GM12878 (cell line): ENCODE results near the gene GUCY1A2.

Experiments used
- BCL11A ChIP-seq: IDR thresholded peaks from 2 replicates; pipeline ENCODE4 v1.6.1; 2011; ENCODE audit warnings: low read depth, low read length
- CTCF ChIP-seq, 3 experiments: IDR thresholded peaks in 2 of 3; conservative IDR thresholded peaks in 1 of 3; 2 replicates each; pipeline ENCODE4 v1.5.1; 2011; ENCODE audit warnings: low read depth in 3 of 3, low read length in 3 of 3, mild to moderate bottlenecking in 3 of 3, control low read depth in 2 of 3, moderate library complexity in 2 of 3, inconsistent platforms in 1 of 3, mixed read lengths in 1 of 3; ENCODE audit not compliant: control insufficient read depth in 2 of 3, insufficient read depth in 1 of 3; ENCODE audit errors: extremely low read depth in 1 of 3
- EED ChIP-seq: sonication (generic); IDR thresholded peaks from 2 replicates; pipeline ENCODE4 v1.6.1; 2016; ENCODE audit warnings: antibody characterized with exemption, low read depth
- EP300 ChIP-seq, 2 experiments: fragments of 150-350 bp in 1 of 2; IDR thresholded peaks; 2 replicates each; pipeline ENCODE4 v1.6.1; 2011 to 2012; ENCODE audit warnings: low read depth in 2 of 2, low read length in 2 of 2, borderline replicate concordance in 1 of 2, improper control_type of control experiment in 1 of 2, inconsistent platforms in 1 of 2; ENCODE audit not compliant: control insufficient read depth in 1 of 2
- EZH2 ChIP-seq: IDR thresholded peaks from 2 replicates; pipeline ENCODE4 v1.6.1; 2012; ENCODE audit warnings: low read depth, mild to moderate bottlenecking, control low read depth, inconsistent platforms, low read length, borderline replicate concordance; ENCODE audit not compliant: control insufficient read depth
- POLR2A ChIP-seq: IDR thresholded peaks from 2 replicates; pipeline ENCODE4 v1.6.1; 2011; ENCODE audit warnings: low read depth, mild to moderate bottlenecking, low read length
- SUZ12 ChIP-seq: fragments of 200-600 bp; sonication (generic); IDR thresholded peaks from one replicate; pipeline ENCODE4 v1.6.1; 2018; ENCODE audit warnings: antibody characterized with exemption, mild to moderate bottlenecking; ENCODE audit not compliant: unreplicated experiment
- TF ChIP-seq, protein P1 (sequence below): IDR thresholded peaks from 2 replicates; pipeline ENCODE4 v1.6.1; 2012; ENCODE audit warnings: mild to moderate bottlenecking, low read depth, low read length
- TF ChIP-seq, protein P2 (sequence below): fragments of 450-650 bp; formaldehyde crosslinking; IDR thresholded peaks from 2 replicates; pipeline ENCODE4 v1.5.0; 2022; ENCODE audit warnings: mild to moderate bottlenecking, missing genetic modification characterization

GRCh38 chr11:106986673-106987072, 31.6 kb downstream of the GUCY1A2 start:
- TF ChIP-seq BCL11A (no peak), EZH2 (no peak), CTCF (IDR thresholded peaks at IDR 0.05 in 2 of 3, conservative IDR thresholded peaks at IDR 0.05 in 1 of 3; ENCODE audit: control insufficient read depth in 2 of 3, extremely low read depth in 1 of 3, insufficient read depth in 1 of 3, low read depth in 3 of 3, low read length in 3 of 3) (no peak), POLR2A (no peak), EED (no peak), EP300 (IDR thresholded peaks at IDR 0.05; ENCODE audit: borderline replicate concordance in 1 of 2, control insufficient read depth in 1 of 2, low read depth in 2 of 2, low read length in 2 of 2) (no peak), SUZ12 (no peak)
- TF ChIP-seq, protein P1, sequence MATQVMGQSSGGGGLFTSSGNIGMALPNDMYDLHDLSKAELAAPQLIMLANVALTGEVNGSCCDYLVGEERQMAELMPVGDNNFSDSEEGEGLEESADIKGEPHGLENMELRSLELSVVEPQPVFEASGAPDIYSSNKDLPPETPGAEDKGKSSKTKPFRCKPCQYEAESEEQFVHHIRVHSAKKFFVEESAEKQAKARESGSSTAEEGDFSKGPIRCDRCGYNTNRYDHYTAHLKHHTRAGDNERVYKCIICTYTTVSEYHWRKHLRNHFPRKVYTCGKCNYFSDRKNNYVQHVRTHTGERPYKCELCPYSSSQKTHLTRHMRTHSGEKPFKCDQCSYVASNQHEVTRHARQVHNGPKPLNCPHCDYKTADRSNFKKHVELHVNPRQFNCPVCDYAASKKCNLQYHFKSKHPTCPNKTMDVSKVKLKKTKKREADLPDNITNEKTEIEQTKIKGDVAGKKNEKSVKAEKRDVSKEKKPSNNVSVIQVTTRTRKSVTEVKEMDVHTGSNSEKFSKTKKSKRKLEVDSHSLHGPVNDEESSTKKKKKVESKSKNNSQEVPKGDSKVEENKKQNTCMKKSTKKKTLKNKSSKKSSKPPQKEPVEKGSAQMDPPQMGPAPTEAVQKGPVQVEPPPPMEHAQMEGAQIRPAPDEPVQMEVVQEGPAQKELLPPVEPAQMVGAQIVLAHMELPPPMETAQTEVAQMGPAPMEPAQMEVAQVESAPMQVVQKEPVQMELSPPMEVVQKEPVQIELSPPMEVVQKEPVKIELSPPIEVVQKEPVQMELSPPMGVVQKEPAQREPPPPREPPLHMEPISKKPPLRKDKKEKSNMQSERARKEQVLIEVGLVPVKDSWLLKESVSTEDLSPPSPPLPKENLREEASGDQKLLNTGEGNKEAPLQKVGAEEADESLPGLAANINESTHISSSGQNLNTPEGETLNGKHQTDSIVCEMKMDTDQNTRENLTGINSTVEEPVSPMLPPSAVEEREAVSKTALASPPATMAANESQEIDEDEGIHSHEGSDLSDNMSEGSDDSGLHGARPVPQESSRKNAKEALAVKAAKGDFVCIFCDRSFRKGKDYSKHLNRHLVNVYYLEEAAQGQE = no peak
- TF ChIP-seq, protein P2, sequence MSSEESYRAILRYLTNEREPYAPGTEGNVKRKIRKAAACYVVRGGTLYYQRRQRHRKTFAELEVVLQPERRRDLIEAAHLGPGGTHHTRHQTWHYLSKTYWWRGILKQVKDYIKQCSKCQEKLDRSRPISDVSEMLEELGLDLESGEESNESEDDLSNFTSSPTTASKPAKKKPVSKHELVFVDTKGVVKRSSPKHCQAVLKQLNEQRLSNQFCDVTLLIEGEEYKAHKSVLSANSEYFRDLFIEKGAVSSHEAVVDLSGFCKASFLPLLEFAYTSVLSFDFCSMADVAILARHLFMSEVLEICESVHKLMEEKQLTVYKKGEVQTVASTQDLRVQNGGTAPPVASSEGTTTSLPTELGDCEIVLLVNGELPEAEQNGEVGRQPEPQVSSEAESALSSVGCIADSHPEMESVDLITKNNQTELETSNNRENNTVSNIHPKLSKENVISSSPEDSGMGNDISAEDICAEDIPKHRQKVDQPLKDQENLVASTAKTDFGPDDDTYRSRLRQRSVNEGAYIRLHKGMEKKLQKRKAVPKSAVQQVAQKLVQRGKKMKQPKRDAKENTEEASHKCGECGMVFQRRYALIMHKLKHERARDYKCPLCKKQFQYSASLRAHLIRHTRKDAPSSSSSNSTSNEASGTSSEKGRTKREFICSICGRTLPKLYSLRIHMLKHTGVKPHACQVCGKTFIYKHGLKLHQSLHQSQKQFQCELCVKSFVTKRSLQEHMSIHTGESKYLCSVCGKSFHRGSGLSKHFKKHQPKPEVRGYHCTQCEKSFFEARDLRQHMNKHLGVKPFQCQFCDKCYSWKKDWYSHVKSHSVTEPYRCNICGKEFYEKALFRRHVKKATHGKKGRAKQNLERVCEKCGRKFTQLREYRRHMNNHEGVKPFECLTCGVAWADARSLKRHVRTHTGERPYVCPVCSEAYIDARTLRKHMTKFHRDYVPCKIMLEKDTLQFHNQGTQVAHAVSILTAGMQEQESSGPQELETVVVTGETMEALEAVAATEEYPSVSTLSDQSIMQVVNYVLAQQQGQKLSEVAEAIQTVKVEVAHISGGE (CRISPR knock-in tag) = no peak
